ENCODE data around the gene HRH2.

The HRH2 gene

GRCh38 chr5:175627005-175627404, 30.9 kb upstream of the HRH2 start:
- no peak for TF ChIP-seq CTCF (IDR thresholded peaks at IDR 0.05; ENCODE audit: control extremely low read depth, extremely low read depth, low read depth, missing control alignments)
- POLR2A ChIA-PET, result no interaction called here
- CTCF ChIA-PET, result no interaction called here
- no peak for DNase-seq (ENCODE audit: extremely low spot score)

DNA sequence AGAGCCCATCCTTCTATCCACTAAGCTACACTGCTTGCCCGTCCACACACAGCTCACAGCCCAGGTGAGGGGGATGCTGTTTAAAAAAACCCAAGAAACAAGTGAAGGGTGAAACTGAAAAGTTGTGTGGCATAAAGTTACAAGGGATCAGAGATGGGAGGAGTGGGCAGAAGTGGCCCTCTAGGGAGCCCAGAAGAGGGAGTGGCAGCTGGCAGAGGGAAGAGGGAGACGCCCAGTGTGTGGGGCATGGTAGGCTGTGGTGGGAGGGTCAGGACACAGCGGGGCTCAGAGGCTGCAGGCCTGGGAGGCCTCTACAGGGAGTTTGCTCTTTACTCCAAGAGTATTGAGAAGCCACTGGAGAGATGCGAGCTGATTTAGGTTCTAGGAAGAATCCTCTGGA, 30.1 kb upstream of the HRH2 start:
- no peak for DNase-seq (ENCODE audit: extremely low spot score)
- ChIA-PET CTCF (interaction anchor here (1.5 kb wide), 1 partner anchor 16 kb away, joined by 3 read pairs; no protein-coding TSS in a partner anchor), POLR2A (no interaction called here)
- TF ChIP-seq CTCF (IDR thresholded peaks at IDR 0.05; ENCODE audit: control extremely low read depth, extremely low read depth, low read depth, missing control alignments), result no peak

- no peak for DNase-seq (ENCODE audit: extremely low spot score)
- ChIA-PET POLR2A (no interaction called here), CTCF (interaction anchor here (1.5 kb wide), 1 partner anchor 17 kb away, joined by 3 read pairs; no protein-coding TSS in a partner anchor)
- TF ChIP-seq CTCF (IDR thresholded peaks at IDR 0.05; ENCODE audit: control extremely low read depth, extremely low read depth, low read depth, missing control alignments), result no peak
Observed at GRCh38 chr5:175628668-175629067, 29.2 kb upstream of the HRH2 start.

- CTCF ChIA-PET, result interaction anchor here (1.5 kb wide), 1 partner anchor 18 kb away, joined by 3 read pairs; no protein-coding TSS in a partner anchor
- DNase-seq (ENCODE audit: extremely low spot score), result no peak
- POLR2A ChIA-PET, result no interaction called here
- no peak for TF ChIP-seq CTCF (IDR thresholded peaks at IDR 0.05; ENCODE audit: control extremely low read depth, extremely low read depth, low read depth, missing control alignments)
Observed at GRCh38 chr5:175629261-175629660, 28.6 kb upstream of the HRH2 start.

DNA sequence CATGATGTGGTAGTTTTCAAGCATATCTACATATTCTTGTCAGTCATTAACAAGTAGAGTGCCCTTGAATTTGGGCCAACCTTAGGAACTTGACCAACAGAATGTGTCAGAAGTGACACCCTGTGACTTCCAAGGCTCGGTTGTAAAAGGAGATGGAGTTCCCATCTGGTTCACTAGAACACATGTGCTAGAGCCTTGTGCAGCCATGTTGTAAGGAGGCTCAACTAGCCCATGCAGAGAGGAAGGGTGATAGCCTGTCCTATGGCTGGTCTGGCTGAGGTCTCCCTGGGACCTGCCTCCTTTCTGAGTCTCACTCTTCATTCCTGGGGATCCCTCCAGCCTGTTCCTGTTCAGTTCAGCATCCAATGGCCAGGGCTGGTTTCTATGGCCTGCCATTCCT, 28.1 kb upstream of the HRH2 start:
- TF ChIP-seq CTCF (IDR thresholded peaks at IDR 0.05; ENCODE audit: control extremely low read depth, extremely low read depth, low read depth, missing control alignments), result no peak
- CTCF ChIA-PET, result interaction anchor here (1.0 kb wide), 1 partner anchor 9 kb away, joined by 3 read pairs; no protein-coding TSS in a partner anchor
- POLR2A ChIA-PET, result no interaction called here
- no peak for DNase-seq (ENCODE audit: extremely low spot score)

- ChIA-PET CTCF (no interaction called here), POLR2A (no interaction called here)
- DNase-seq (ENCODE audit: extremely low spot score), result no peak
- TF ChIP-seq CTCF (IDR thresholded peaks at IDR 0.05; ENCODE audit: control extremely low read depth, extremely low read depth, low read depth, missing control alignments), result no peak
Observed at GRCh38 chr5:175635854-175636584, 21.9 kb upstream of the HRH2 start.

Data from GM10248 (cell line).